Spleen (tissue), 7 donors: ENCODE results near the gene QPCT.

Experiments
- CTCF ChIP-seq, 11 experiments: fragments of 200-600 bp in 7 of 11; fragments of 450-650 bp in 4 of 11; sonication (generic) in 4 of 11; IDR thresholded peaks in 8 of 11; conservative IDR thresholded peaks in 3 of 11; 1 replicate in 7 of 11; 2 replicates in 4 of 11; pipeline versions ENCODE4 v1.4.0 to v1.8.0; 2016 to 2021; ENCODE audit warnings: antibody characterized with exemption in 11 of 11, inconsistent platforms in 4 of 11, mild to moderate bottlenecking in 1 of 11
- POLR2A ChIP-seq, 3 donors: fragments of 450-650 bp; IDR thresholded peaks; one replicate each; pipeline ENCODE4 v1.5.1; 2017; ENCODE audit warnings: antibody characterized with exemption in 3 of 3, mild to moderate bottlenecking in 1 of 3
- donor health status: DM: no; HTN: no; CAD: no; lungs with moderate emphysema.
- donor health status: DM: no; HTN: no; CAD: no.
- donor health status: DM: no; HTN: no; CAD: no.

- TF ChIP-seq CTCF (IDR thresholded peaks at IDR 0.05 in 8 of 11, conservative IDR thresholded peaks at IDR 0.05 in 3 of 11) (no peak), POLR2A (IDR thresholded peaks at IDR 0.05) (no peak)
These were observed 55.6 kb downstream of the QPCT start for GRCh38 chr2:37400041-37400440.
